Measurements from ENCODE around the gene CCDC8. TPM values are rescaled to one million over a fixed set of nuclear protein-coding genes. Genes with fewer than 3 reads are reported as not detected.
"Not testable (repeated sequence)": the region's sequence is repeated elsewhere in the genome, so short reads cannot be mapped to it uniquely, and the experiment has no call there.

CCDC8 gene
- polyA plus RNA-seq, 1 experiment: 7.7 TPM

- CTCF ChIA-PET: interaction anchor here (2.0 kb wide), 1 partner anchor 41 kb away, joined by 4 read pairs; no protein-coding TSS in a partner anchor
- H3K36me3 ChIP-seq (ENCODE audit: control insufficient read depth, insufficient read depth, low read length): no peaks in the 10 kb centered on the region
- no peaks in the 10 kb centered on the region for H3K27me3 ChIP-seq (ENCODE audit: control insufficient read depth, insufficient read depth, low read length)
- DNase-seq (ENCODE audit: low read depth): no peak
- no peak overlapping the region for H3K4me3 ChIP-seq (ENCODE audit: low read depth, low read length)
- POLR2A ChIA-PET: no interaction called here
- TF ChIP-seq CTCF (IDR thresholded peaks at IDR 0.05; ENCODE audit: insufficient read depth, low read depth, low read length): no peak
Measured at GRCh38 chr19:46446021-46446420, 32.7 kb upstream of the CCDC8 start.

GRCh38 chr19:46442808-46443450, 29.6 kb upstream of the CCDC8 start:
- ChIA-PET POLR2A (no interaction called here), CTCF (no interaction called here)
- Histone ChIP-seq H3K27me3 (ENCODE audit: control insufficient read depth, insufficient read depth, low read length) (no peaks in the 10 kb centered on the region), H3K4me3 (ENCODE audit: low read depth, low read length) (no peak overlapping the region), H3K36me3 (ENCODE audit: control insufficient read depth, insufficient read depth, low read length) (no peaks in the 10 kb centered on the region)
- no peak for TF ChIP-seq CTCF (IDR thresholded peaks at IDR 0.05; ENCODE audit: insufficient read depth, low read depth, low read length)
- DNase-seq (ENCODE audit: low read depth): no peak

GRCh38 chr19:46441866-46442265, 28.5 kb upstream of the CCDC8 start:
- Histone ChIP-seq H3K27me3 (ENCODE audit: control insufficient read depth, insufficient read depth, low read length) (no peaks in the 10 kb centered on the region), H3K36me3 (ENCODE audit: control insufficient read depth, insufficient read depth, low read length) (no peaks in the 10 kb centered on the region), H3K4me3 (ENCODE audit: low read depth, low read length) (no peak overlapping the region)
- ChIA-PET CTCF (interaction anchor here (0.7 kb wide), 1 partner anchor 46 kb away, joined by 3 read pairs; no protein-coding TSS in a partner anchor), POLR2A (no interaction called here)
- no peak for TF ChIP-seq CTCF (IDR thresholded peaks at IDR 0.05; ENCODE audit: insufficient read depth, low read depth, low read length)
- DNase-seq (ENCODE audit: low read depth): no peak

- CTCF ChIA-PET; H3K4me3 ChIP-seq (ENCODE audit: low read depth, low read length); H3K27me3 ChIP-seq (ENCODE audit: control insufficient read depth, insufficient read depth, low read length); H3K36me3 ChIP-seq (ENCODE audit: control insufficient read depth, insufficient read depth, low read length); DNase-seq (ENCODE audit: low read depth); POLR2A ChIA-PET: not testable (repeated sequence)
Measured at GRCh38 chr19:46435689-46436088, 22.3 kb upstream of the CCDC8 start.

- POLR2A ChIA-PET: no interaction called here
- TF ChIP-seq CTCF (IDR thresholded peaks at IDR 0.05; ENCODE audit: insufficient read depth, low read depth, low read length): no peak
- H3K27me3 ChIP-seq (ENCODE audit: control insufficient read depth, insufficient read depth, low read length): no peaks in the 10 kb centered on the region
- no peak for DNase-seq (ENCODE audit: low read depth)
- no peak overlapping the region for H3K4me3 ChIP-seq (ENCODE audit: low read depth, low read length)
- H3K36me3 ChIP-seq (ENCODE audit: control insufficient read depth, insufficient read depth, low read length): no peaks in the 10 kb centered on the region
- CTCF ChIA-PET: no interaction called here
Measured at GRCh38 chr19:46435009-46435408, 21.6 kb upstream of the CCDC8 start.

GRCh38 chr19:46433470-46433869, 20.1 kb upstream of the CCDC8 start:
- DNase-seq (ENCODE audit: low read depth); H3K36me3 ChIP-seq (ENCODE audit: control insufficient read depth, insufficient read depth, low read length); H3K4me3 ChIP-seq (ENCODE audit: low read depth, low read length); H3K27me3 ChIP-seq (ENCODE audit: control insufficient read depth, insufficient read depth, low read length); POLR2A ChIA-PET: not testable (repeated sequence)
- CTCF ChIA-PET: interaction anchor here (1.7 kb wide), 1 partner anchor 28 kb away, joined by 3 read pairs; no protein-coding TSS in a partner anchor
